Activated naive CD8-positive, alpha-beta T cell (primary cell): ENCODE measurements around the gene DCAKD.

ENCODE experiments used
- H3K27ac Mint-ChIP-seq: one replicate; pipeline ENCODE4 v1.8.0; 2021; ENCODE audit warnings: mixed read lengths
- H3K27me3 Mint-ChIP-seq: one replicate; pipeline ENCODE4 v1.8.0; 2021; ENCODE audit warnings: mixed read lengths
- H3K36me3 Mint-ChIP-seq: one replicate; pipeline ENCODE4 v1.8.0; 2021; ENCODE audit warnings: mixed read lengths
- H3K4me1 Mint-ChIP-seq: one replicate; pipeline ENCODE4 v1.8.0; 2021; ENCODE audit warnings: low read depth, mixed read lengths
- H3K4me3 Mint-ChIP-seq: one replicate; pipeline ENCODE4 v1.8.0; 2021; ENCODE audit warnings: mild to moderate bottlenecking, mixed read lengths
- H3K9me3 Mint-ChIP-seq: one replicate; pipeline ENCODE4 v1.8.0; 2021; ENCODE audit warnings: low read depth, mixed read lengths

DCAKD gene

DNA sequence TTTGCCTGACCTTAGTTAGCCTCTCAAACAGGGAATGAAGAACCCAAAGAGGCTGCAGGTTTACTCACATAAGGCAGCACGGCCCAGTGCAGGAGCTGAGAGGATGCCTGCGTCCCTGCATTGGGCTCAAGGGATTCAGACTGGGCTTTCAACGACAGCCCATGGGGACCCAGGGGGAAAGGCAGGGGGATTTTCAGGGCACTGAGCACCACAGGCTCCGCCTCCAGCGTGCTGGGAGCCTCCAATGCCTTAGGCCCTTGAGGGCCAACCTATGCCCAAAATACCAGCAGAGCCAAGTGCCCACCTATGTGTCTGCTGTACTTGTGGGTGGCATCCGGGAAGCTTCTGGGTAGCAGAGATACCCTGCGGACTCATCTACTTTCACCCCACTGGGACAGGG, 22.3 kb downstream of the DCAKD start:
- no peaks in the 10 kb centered on the region for H3K27me3 Mint-ChIP-seq
- no peak overlapping the region for H3K27ac Mint-ChIP-seq
- peaks cover 2% of the 10 kb centered on the region for H3K4me1 Mint-ChIP-seq
- peaks cover under 1% of the 10 kb centered on the region for H3K36me3 Mint-ChIP-seq
- no peaks in the 10 kb centered on the region for H3K9me3 Mint-ChIP-seq
- H3K4me3 Mint-ChIP-seq = no peak overlapping the region

DNA sequence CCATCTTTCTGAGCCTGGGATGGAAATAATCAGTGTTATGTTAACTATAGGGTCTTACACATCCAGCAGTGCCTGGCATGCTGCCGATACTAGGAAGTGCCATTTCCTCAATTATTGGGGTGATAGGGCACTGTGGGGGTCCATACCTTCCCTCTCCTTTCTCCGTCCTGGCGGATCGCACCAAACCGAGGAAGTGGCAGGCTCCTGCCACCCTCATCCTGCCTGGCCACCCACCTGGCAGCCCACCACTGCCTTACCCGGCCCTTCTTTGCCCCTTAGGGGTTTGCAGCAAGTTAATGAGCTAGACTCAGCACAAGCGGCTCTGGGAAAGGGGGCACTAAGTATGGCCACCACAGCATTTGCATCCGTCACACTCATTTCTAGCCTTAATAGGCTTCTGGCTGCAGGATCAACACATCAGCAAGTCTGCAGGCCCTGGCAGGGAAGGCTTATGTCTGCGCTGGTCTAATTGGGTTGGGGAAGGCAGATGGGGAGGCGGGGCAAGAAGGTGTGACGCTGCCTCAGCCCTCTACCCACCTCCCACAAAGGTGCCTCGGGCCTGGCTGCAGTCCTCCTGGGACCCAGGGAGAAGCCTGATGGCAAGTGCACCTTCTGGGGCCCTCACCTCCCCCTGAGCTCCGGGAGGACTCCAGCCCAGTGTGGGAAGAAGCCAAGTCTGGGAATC, 28.6 kb downstream of the DCAKD start:
- no peak overlapping the region for H3K4me3 Mint-ChIP-seq
- H3K27ac Mint-ChIP-seq = no peak overlapping the region
- H3K9me3 Mint-ChIP-seq = no peaks in the 10 kb centered on the region
- peaks cover 14% of the 10 kb centered on the region for H3K4me1 Mint-ChIP-seq
- H3K27me3 Mint-ChIP-seq = peaks cover 26% of the 10 kb centered on the region
- no peaks in the 10 kb centered on the region for H3K36me3 Mint-ChIP-seq

DNA sequence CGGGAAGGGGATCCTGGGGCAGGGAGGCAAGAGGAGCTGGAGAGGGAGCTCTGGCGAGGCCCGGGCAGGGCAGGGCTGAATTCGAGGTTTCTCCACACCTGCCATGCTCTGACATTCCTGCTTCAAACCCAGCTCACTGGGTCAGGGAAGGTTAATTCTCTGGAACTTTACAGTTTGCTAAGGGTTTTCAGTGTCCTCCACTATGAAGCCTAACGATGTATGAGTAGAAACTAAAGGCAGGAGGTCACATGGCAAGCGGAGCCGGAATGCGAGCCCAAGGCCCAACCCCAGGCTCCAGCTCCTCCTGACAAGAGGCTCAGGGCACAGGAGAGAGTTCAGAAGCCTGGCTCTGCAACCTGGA, 29.2 kb downstream of the DCAKD start:
- Mint-ChIP-seq H3K27ac (no peak overlapping the region), H3K4me1 (peaks cover 14% of the 10 kb centered on the region), H3K36me3 (no peaks in the 10 kb centered on the region), H3K4me3 (no peak overlapping the region), H3K27me3 (peaks cover 26% of the 10 kb centered on the region), H3K9me3 (no peaks in the 10 kb centered on the region)

DNA sequence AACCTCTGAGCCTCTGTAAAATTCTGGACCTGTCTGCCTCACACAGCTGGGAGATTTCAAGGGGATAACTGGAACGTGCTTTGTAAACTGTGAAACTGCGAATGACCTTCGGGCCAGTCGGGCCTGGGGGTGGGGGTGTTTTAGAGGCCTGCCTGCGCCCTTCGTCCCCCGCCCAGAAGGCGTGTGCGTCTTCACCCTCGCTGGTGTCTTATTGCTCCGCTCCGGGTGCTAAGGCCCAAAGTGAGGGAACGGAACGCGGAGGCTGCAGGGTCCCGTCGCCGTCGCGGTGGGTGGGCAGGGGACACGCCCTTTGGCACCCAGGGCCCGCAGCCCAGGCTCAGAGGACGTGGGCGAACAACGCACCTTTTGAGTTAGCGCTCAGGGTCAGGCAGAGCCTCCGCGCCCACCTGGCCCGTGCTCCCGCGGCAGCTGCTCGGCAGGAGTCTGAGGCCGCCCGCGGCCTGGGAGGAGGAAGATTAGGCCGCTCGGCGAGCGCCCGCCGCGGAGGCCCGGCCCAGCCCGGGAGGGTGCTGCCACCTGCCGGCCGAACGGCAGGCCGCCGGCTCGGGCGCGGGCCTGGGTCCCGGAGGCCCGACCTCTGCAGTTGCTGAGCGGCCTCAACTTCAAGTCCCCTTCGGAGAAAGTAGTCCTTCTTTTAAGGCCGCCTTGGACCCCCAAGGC, 29.7 kb downstream of the DCAKD start:
- Mint-ChIP-seq H3K36me3 (no peaks in the 10 kb centered on the region), H3K4me3 (peak overlapping the region; percentile 62), H3K9me3 (no peaks in the 10 kb centered on the region), H3K27ac (no peak overlapping the region), H3K4me1 (peaks cover 14% of the 10 kb centered on the region), H3K27me3 (peaks cover 27% of the 10 kb centered on the region)

DNA sequence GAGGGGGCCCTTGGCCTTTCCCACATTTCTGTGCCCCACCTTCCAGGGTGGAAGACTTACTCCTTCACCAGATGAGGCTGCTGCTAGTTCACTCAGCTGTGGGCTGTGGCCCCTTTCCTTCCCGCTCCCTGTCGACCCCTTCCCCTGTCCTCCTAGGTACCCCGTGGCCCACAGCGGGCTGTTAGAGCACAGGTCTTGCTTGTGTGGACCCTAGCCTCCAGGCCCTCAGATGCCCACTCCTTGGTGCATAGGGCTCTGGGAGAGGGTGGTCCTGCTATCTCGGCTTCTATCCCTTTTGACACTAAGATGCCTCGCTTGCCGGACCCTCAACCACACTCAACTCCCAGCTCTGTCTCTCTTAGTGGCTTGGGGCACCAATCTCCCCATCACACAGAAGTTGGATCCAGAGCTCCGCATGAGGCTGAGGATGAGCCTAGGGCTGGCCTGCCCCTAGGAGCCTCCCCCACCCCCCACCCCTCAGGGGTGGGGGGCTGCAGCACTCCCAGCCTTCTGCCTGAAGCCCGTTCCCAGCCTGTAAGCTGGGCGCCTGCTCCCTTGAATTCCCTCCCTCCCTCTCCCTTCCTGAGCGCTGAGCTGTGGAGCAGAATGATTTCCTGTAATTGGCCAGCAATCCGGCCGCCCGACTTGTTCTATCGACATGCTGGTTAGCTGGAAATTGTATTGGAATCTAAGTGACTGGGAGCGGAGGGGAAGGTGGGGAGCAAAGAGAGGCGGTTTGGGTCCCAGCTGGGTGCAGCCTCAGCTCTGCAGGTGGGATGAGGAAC, 30.9 kb downstream of the DCAKD start:
- Mint-ChIP-seq H3K27ac (no peak overlapping the region), H3K27me3 (peaks cover 29% of the 10 kb centered on the region), H3K4me3 (peak overlapping the region; percentile 66), H3K9me3 (no peaks in the 10 kb centered on the region), H3K4me1 (peaks cover 14% of the 10 kb centered on the region), H3K36me3 (no peaks in the 10 kb centered on the region)

DNA sequence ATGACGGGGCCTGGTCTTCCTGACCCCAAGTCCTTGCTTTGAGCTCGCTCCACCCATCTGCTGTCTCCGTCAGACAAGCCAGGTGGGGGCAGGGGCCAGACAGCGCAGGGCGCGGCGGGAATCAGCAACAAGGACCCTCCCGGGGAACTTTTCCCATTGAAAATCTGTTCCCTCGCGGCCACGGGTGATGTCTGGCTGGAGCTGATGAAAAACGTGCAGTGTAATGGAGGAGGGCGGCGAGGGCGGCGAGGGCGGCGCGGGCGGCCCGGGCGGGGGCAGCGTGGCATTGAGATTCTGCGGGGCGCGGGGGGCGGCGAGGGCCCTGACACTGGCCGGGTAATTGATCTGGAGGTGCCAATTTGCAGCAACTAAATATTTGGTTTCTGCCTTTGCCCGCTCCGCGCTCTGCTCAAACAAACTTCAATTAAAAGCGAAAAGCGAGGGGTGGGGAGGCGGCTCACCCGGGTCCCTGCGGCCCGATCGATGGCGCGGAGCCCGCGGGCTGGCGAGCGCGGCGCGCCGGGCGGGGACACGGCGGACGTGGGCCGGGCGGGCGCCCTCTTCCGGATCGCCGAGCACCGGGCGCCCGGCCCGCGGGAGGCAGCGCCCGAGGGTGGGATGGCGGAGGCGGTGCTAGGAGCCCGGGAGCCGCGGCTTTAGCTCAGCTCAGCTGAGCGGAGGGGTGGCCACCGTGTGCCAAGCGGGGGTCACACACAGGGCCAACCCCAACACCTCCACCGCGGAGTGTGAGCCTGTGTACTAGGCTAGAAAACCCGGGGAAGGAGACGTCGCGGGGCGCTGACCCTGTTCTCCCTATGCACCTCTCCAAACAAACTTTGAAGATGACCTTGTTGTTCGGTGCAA, 32.4 kb downstream of the DCAKD start:
- Mint-ChIP-seq H3K27ac (peak overlapping the region; percentile 38), H3K4me1 (peaks cover 14% of the 10 kb centered on the region), H3K36me3 (no peaks in the 10 kb centered on the region), H3K4me3 (peak overlapping the region; percentile 90), H3K27me3 (peaks cover 29% of the 10 kb centered on the region), H3K9me3 (no peaks in the 10 kb centered on the region)

DNA sequence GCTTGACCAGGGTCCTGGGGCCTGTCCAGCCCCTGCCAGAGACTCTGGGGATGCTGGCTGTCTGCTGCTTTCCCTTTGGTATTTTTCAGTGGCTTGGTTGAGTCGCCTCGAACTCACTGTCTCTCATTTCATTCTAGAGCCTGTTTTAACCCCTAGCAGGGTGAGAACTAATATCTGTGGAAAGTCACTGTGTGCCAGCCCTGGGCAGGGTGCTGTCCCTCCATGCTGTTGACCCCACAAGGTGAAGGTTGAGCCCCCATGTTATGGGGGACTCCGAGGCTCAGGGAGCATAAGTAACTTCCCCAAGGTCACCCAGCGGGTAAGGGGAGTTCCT, 33.0 kb downstream of the DCAKD start:
- no peaks in the 10 kb centered on the region for H3K9me3 Mint-ChIP-seq
- peaks cover 29% of the 10 kb centered on the region for H3K27me3 Mint-ChIP-seq
- H3K4me3 Mint-ChIP-seq = peak overlapping the region; percentile 90
- H3K4me1 Mint-ChIP-seq = peaks cover 14% of the 10 kb centered on the region
- peak overlapping the region; percentile 38 for H3K27ac Mint-ChIP-seq
- no peaks in the 10 kb centered on the region for H3K36me3 Mint-ChIP-seq

DNA sequence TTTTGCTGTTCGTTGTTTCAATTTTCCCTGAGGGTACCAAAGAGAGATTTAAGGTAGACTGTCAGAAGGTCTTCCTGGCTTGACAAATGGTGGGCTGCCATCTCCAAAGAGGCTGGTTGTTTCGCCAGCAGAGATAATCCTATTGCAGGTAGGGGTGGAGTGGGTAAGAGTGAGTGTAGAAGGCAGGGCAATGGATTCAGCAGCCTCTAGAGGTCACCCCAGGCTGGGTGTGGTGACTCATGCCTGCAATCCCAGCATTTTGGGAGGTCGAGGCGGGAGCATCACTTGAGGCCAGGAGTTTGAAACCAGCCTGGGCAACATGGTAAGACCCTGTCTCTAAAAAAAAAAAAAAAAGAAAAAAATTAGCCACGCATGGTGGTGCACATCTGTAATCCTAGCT, 34.6 kb downstream of the DCAKD start:
- H3K27me3 Mint-ChIP-seq = peaks cover 29% of the 10 kb centered on the region
- H3K4me3 Mint-ChIP-seq = peak overlapping the region; percentile 35

DNA sequence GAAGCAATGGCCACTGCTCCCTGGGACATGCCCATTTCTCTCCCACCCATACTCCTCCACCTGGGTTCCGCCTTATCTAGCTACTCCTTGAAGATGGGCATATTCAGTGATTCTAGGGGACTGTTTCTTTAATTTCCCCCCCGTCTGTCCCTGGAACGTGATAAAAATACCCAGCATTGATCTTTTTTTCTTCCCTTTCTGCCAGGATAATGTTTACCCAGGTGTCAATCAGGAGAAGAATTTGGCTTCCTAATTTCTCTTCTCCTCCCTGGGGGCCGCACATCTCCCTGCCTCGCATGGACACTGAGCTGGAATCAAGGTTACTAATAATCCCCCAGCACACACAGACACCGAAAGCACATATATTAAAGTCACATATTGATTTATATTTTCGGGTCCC, 35.2 kb downstream of the DCAKD start:
- peaks cover 12% of the 10 kb centered on the region for H3K4me1 Mint-ChIP-seq
- no peak overlapping the region for H3K27ac Mint-ChIP-seq

More for the DNA sequence above, 34.6 kb downstream of the DCAKD start:
- no peak overlapping the region for H3K27ac Mint-ChIP-seq
- no peaks in the 10 kb centered on the region for H3K9me3 Mint-ChIP-seq
- H3K36me3 Mint-ChIP-seq = no peaks in the 10 kb centered on the region
- peaks cover 14% of the 10 kb centered on the region for H3K4me1 Mint-ChIP-seq

DNA sequence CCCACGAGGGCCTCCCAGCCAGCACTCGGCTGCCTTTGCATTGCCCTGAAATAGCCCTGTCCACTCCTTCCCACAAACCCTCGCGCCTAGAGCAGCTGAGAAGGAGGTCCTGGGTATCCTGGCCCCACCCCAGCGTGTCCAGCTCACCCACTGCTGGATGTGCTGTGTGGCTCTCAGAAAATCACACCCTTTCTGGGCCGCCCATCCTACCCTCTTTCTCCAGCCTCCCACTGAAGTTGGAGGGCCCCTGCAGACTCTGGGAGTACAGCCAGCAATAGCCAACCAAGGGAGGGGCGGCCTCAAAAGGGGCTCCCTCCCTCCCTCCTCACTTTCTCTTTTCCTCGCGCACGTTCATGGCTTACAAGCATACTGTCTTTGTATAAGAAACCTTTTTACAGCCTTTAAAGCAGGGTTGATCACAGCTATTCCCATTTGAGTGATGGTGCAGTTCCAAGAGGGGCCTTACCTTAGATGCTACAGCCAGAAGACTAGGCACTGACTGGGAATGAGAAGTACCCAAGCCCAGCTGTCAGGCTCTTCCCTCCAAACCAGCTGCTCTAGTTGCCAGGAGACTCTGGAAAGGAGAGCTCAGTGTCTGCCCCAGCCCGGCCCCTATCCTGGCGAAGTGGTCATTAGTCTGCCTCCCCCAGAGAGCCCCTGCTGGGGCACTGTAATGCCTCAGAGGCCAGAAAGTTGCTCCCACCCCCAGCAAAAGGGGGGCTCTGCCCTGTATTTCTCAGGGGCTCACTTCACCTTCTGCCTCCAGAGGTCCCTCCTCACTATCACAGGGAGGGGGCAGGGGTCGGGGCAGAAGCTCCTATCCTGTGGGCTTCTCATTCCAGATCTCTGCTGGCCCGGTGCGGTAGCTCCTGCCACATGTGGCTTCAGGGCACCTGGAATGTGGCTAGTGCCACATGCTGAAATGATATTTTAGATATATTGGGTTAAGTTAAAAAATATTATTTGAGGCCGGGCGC, 38.1 kb downstream of the DCAKD start:
- Mint-ChIP-seq H3K4me3 (no peak overlapping the region), H3K27me3 (peaks cover 8% of the 10 kb centered on the region), H3K36me3 (peaks cover 4% of the 10 kb centered on the region), H3K4me1 (no peaks in the 10 kb centered on the region), H3K27ac (no peak overlapping the region), H3K9me3 (no peaks in the 10 kb centered on the region)

More for the DNA sequence above, 35.2 kb downstream of the DCAKD start:
- H3K9me3 Mint-ChIP-seq = no peaks in the 10 kb centered on the region
- H3K27me3 Mint-ChIP-seq = peaks cover 26% of the 10 kb centered on the region
- H3K36me3 Mint-ChIP-seq = no peaks in the 10 kb centered on the region
- no peak overlapping the region for H3K4me3 Mint-ChIP-seq

DNA sequence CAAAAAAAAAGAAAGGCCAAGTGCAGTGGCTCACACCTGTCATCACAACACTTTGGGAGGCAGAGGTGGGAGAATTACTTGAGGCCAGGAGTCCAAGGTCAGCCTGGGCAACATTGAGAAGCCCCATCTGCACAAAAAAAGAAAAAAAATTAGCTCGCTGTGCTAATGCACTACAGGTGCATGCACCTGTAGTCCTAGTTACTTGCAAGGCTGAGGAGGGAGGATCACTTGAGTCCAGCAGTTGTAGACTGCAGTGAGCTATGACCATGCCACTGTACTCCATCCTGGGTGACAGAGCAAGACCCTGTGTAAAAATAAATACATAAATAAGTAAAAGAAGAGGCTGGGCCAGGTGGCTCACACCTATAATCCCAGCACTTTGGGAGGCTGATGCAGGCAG, 39.7 kb downstream of the DCAKD start:
- H3K27ac Mint-ChIP-seq = no peak overlapping the region

DNA sequence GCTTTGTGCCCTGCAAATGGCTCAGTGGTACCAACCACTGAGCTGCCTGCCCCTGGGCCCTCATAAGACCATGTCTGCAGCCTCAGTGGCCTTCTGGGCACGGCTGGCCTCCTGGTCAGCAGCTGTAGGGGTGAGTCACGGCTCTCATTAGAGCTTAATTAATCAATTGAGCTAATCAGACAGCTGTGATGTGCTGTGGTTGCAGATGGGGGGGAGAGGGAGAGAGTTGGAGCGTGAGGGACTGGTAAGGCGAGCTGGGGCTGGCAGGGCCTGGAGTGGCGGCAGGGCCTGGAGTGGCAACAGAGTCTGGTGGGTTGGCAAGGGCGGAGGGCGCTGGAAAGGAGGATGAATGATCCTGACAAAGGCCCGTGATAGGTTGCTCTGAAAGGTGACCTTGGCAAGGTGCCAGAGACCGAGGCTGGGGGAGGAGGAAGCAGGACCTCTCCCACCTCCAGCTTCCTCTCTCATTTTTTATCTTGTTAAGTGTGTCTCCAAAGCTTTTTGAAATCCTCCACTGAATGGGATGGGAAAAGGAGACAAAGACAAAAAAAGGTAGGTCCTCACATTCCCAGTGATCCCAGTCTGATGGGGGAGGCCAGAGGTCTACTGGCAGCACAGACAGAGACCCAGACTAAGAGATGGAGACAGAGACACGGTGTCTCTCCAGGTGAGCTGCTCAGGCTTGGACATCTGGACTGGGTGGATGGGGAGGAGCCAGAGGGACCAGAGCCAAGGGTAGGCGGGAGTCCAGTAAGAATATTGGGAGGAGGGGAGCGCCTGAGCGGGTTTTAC, 41.6 kb downstream of the DCAKD start:
- H3K4me1 Mint-ChIP-seq = no peaks in the 10 kb centered on the region
- no peaks in the 10 kb centered on the region for H3K9me3 Mint-ChIP-seq
- H3K27me3 Mint-ChIP-seq = peaks cover 6% of the 10 kb centered on the region
- peaks cover 6% of the 10 kb centered on the region for H3K36me3 Mint-ChIP-seq
- no peak overlapping the region for H3K27ac Mint-ChIP-seq
- H3K4me3 Mint-ChIP-seq = no peak overlapping the region

More for the DNA sequence above, 39.7 kb downstream of the DCAKD start:
- H3K27me3 Mint-ChIP-seq = peaks cover 8% of the 10 kb centered on the region
- peaks cover 6% of the 10 kb centered on the region for H3K36me3 Mint-ChIP-seq
- no peaks in the 10 kb centered on the region for H3K9me3 Mint-ChIP-seq
- H3K4me1 Mint-ChIP-seq = no peaks in the 10 kb centered on the region
- H3K4me3 Mint-ChIP-seq = no peak overlapping the region

DNA sequence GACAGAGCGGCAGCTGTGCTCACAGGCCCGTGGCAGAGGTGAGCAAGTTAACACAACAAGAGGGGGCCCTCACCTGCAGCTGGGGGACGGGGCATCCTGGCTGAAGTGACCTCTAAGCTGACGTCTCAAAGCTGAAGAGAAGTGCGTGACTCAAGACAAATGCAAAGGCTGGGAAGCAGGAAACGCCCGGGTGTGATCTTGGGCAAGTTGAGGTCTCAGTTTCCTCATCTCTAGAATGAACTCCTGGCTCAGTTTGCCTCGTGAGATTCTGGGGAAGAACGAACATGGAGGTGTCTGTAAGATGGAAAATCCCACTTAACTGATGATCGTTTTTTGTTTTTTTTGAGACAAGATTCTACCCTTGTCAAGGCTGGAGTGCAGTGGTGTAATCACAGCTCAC, 43.2 kb downstream of the DCAKD start:
- no peak overlapping the region for H3K27ac Mint-ChIP-seq
- no peaks in the 10 kb centered on the region for H3K9me3 Mint-ChIP-seq
- H3K4me1 Mint-ChIP-seq = no peaks in the 10 kb centered on the region
- H3K4me3 Mint-ChIP-seq = no peak overlapping the region
- H3K27me3 Mint-ChIP-seq = peaks cover 6% of the 10 kb centered on the region
- H3K36me3 Mint-ChIP-seq = peaks cover 6% of the 10 kb centered on the region
